ENCODE measurements around the gene MAS1.
"Not testable (repeated sequence)": the region's sequence is repeated elsewhere in the genome, so short reads cannot be mapped to it uniquely, and the experiment has no call there.

The MAS1 gene

DNA sequence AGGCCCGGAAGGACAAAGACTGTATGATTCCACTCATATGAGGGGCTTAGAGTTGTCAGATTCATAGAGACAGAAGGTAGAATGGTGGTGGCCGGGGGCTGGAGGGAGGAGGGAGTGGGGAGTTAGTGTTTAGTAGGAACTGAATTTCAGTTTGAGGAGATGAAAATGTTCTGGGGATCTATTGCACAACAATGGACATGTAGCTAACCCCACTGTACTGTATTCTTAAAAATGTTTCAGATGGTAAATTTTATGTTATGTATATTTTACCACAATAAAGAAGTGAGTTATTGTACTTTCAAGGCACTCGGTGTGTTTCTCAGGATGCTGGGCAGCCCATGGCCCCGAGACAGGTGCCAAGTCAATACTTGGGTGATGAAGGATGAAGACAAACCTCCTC lies 25.4 kb downstream of the MAS1 start:
- DNase-seq (ENCODE audit: low read depth in 1 of 2, low spot score in 1 of 2), result no peak

DNA sequence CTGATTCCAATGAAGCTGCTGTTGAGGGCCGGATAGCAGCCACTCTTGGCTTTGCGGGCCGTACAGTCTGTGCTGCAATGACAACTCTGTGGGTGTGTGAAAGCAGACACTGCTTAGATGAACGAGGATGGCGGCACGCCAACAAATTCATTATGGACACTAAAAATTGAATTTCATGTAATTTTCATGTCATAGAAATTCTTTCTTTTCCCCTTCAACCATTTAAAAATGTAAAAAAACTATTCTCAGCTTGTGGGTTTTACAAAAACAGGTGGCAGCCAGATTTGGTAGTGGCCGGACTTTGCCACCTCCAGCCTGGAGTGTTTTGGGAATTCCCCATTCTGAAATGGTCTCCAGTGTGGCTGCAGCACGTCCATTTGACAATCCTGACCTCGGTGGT lies 26.0 kb downstream of the MAS1 start:
- no peak for DNase-seq (ENCODE audit: low read depth in 1 of 2, low spot score in 1 of 2)

DNA sequence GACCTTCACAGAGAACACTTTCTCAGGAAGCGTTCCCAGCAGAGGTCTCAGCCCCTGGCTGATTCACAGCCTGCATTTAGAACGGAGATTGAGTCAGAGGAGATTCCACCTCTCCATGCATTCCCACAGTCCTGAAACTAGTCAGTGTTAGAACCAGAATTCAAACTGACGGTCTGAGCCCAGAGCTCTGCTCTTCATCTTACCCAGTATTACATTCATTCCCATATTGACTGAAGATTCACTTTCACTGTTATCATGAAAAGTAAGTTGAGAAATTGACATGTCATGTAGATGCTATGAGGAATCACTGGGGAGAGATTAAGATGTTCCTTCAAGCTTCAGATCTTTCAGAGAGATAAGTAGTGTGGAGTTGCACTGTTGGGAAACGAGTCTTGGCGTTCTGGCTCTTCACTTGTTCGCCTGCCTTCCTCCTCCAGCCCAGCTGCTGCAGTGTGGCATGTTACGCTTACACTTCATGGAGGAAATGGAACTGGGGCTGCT lies 28.3 kb downstream of the MAS1 start:
- no peak for DNase-seq (ENCODE audit: low read depth in 1 of 2, low spot score in 1 of 2)

DNA sequence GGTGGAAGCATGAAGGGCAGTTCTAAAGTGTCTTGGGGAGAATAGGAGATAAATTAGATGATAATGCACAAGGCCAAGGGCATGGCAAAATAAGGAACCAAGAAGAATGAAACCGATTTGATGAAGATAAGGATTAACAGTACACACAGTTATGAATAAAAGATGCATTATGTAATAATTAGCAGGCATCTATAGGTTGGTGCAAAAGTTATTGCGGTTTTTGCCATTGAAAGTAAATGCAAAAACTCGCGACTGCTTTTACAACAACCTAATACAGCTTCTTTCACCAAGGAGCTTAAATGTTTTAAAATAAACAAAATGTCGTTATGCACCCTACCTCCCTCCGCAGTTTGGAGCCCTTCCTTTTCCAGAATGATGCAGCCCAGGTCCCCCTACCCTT lies 29.0 kb downstream of the MAS1 start:
- DNase-seq (ENCODE audit: low read depth in 1 of 2, low spot score in 1 of 2), result no peak

DNA sequence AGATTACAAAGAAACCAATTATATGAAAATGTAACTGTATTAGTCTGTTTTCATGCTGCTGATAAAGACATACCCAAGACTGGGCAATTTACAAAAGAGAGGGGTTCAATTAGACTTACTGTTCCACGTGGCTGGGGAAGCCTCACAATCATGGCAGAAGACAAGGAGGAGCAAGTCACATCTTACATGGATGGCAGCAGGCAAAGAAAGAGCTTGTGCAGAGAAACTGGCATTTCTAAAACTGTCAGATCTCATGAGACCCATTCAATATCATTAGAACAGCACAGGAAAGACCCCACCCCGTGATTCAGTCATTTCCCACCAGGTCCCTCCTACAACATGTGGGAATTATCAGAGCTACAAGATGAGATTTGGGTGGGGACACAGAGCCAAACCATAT lies 33.4 kb downstream of the MAS1 start:
- not testable (repeated sequence) for DNase-seq (ENCODE audit: low read depth in 1 of 2, low spot score in 1 of 2)

DNA sequence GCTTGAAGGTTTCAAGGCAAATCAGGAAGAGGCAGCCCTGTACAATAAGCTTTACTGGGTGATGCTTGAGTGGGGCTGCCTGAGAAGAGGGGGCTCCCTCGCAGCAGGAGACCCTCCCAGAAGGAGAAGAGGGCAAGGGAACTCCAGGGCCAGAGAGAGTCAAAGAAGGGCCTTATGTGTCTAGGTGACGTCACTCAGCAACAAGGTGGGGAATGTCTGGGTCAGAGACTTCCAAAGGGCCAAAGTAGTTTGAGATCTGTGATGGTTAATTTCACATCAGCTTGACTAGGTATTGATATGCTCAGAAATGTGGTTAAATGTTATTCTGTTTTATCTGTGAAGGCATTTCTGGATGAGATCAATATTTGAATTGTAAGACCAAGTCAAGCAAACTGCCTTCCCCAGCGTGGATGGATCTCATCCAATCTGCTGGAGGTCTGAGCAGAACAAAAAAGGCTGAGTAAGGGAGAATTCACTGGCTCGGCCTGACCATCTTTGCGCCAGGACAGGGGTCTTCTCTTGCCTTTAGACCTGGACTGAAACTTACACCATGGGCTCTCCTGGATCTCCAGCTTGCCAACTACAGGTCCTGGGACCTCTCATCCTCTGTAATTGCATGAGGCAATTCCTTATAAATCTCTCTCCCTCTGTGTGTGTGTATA lies 35.9 kb downstream of the MAS1 start:
- no peak for DNase-seq (ENCODE audit: low read depth in 1 of 2, low spot score in 1 of 2)

DNA sequence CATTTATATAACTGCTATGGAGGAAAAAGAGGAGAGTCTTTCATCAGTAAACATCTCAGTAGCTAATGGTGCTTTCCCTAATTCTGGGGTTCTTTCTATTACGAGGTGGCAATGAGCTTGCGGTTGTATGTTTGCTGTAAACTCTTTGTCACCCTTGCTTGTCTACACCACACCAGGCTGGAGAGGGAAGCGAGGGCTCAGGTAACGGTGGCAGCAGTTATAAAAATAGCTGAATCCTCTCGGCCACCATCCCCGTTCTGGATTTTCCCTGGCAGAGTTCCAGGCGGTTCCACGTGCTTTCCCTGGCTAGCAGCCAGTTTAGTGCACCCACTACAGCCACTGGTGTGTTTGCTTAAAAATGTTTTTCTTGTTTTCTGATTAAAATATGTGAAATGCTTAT lies 39.0 kb downstream of the MAS1 start:
- DNase-seq (ENCODE audit: low read depth in 1 of 2, low spot score in 1 of 2), result peak; percentile 23 to 34

DNA sequence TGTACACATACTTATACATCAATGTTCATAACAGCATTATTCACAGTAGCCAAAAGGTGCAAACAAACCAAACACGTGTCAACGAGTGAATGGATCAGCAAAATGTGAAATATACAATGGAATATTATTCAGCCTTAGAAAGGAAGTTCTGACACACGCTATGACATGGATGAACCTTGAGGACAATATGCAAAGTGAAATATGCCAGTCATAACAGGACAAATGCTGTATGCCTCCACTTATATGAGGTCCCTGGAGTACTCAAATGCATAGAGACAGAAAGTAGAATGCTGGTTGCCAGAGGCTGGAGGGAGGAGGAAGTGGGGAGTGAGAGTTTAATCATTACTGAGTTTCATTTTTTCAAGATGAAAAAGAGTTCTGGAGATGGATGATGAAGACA lies 40.3 kb downstream of the MAS1 start:
- DNase-seq (ENCODE audit: low read depth in 1 of 2, low spot score in 1 of 2), result peak in 1 of 2 donors; percentile 30

DNA sequence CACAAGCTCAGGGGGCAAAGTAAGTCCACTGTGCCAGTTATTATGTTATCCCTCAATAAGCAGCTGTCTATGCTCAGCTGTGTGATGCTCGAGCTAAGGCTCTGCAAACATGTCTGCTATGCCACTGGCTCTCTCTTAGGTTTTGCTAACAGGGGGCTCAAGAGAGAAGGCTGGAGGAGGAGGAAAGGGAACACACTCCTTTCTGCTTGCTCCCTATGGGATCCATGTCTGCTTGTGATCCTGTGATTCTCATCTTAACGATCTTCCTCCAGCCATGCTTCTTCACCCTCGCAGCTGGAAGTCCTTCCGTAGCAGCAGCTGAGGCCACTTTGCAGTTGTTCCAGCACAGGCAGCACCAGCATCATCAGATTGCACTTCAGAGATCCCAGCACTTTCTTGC lies 41.1 kb downstream of the MAS1 start:
- DNase-seq (ENCODE audit: low read depth in 1 of 2, low spot score in 1 of 2), result no peak

DNA sequence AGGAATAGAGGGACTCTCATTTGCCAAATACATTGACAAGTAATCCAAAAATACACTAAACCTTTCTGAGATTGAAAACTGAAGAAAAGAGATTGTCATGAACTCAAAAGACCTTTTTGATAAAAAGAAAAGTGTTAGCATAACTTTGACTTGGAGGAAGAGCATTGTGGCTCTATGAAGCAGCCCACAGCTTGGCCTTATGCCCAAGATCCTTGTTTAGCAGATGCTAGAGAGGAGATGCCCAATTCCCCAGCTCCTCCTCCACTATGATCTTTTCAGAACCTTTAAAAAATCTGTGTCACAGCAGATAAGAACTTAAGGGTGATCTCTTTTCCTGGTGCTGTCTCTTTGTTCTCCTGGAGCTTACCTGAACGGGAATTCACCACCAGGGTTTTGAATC lies 42.3 kb downstream of the MAS1 start:
- no peak for DNase-seq (ENCODE audit: low read depth in 1 of 2, low spot score in 1 of 2)

DNA sequence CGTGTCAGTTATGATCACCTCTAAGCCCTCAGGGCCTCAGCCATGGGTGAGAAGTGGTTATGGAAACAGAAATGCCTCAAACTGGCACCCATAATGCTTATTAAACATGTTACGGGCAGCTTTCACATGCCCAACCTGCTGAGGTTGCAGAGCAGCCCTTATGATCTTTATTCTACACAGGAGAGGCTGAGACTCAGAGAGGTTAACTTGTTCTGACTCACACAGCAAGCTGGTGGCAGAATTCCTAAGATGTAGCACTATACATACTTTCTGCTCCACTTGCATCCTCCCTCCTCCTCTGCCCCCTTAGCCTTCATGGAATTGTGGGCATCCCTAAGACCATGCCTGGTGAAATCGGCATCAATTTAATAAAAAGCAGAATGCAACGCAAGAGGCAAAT lies 43.4 kb downstream of the MAS1 start:
- no peak for DNase-seq (ENCODE audit: low read depth in 1 of 2, low spot score in 1 of 2)

DNA sequence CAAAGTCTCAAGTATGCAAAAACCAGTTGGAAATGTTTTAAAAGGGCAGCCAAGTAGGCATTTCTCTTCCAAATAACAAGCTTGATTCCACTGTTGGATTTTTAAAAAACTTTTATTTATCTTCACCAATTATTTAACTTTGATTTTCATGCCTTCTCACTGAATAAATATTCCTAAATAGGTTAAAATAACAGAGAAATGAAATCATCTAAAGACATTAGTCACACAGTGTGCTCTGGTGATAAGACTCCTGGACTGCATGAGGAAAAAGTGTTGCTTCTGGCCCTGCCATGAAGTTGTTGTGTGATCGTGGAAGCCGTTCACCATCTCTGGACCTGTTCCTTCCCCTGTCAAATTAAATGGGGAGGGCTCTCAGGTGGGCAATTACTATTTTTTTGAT lies 44.3 kb downstream of the MAS1 start:
- no peak for DNase-seq (ENCODE audit: low read depth in 1 of 2, low spot score in 1 of 2)

DNA sequence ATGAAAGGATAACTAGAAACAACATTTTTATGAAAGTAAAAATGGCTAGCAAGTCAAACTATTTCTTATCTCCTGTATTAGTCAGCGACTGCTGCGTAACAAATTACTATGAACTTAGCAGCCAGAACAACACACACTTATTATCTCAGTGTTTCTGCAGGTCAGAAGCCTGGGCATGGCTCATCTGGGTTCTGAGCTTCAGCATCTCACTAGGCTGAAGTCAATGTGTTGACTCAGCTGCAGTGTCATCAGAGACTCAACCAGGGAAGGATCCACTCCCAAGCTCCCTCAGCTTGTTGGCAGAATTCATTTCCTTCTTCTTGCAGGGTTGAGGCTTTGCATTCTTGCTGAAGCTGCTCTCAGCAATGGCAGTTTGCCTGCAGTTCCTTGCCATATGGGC lies 44.8 kb downstream of the MAS1 start:
- no peak for DNase-seq (ENCODE audit: low read depth in 1 of 2, low spot score in 1 of 2)

DNA sequence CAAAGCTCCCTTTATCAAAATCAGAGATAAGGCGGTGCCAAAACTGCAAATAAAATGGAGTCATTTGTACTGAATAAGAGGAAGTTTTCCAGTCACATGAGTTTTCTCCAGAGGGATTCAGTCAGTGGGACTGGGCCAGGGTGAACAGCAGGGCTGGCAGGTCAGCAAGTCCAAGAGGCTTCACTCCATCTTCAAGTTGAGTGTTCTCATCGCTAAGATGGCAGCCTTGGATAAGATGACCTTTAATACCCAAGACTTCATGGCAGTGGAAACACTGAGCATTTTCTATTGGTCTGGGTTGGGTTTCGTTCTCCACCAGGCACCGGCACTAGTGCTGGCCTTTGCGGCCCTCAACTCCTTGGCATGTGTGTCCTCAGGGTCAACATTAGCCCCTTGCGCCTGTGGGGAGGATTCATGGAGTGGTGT lies 48.8 kb downstream of the MAS1 start:
- DNase-seq (ENCODE audit: low read depth in 1 of 2, low spot score in 1 of 2), result no peak

Data from activated CD4-positive, alpha-beta T cell treated with anti-CD3 and anti-CD28 coated beads, Interleukin-2, amount 50 U/mL, for 24 hours (primary cell).